CD4-positive, alpha-beta T cell treated with Interferon gamma for 1 hour (primary cell): ENCODE measurements around the gene OR7G2.

ENCODE experiments used
- DNase-seq: peaks from one replicate; pipeline ENCODE4 v3.0.0-alpha.2; 2020

The OR7G2 gene

DNA sequence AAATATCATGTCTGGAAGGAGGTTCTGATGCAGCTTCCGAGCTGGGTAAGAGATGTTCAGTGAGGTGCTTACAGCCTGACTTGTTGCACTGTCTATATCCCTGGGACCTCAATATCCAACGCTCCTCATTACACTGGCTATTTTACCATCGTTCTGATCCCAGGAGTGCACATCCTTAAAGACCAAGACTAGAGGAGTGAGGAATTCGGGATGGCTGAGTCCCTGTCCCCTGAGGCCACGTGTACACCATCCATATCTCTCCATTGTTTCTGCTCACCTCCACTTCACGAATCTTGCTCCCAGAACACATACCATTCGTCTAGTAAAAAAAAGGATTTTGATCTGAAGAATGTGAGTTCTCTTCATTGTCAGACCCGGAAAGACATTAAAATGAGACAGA lies at the start of gene OR7G2:
TSS of gene OR7G2 (minus strand) at position 101 of the 400 bp plus-strand sequence. CDS start 4,232 bp downstream, outside the sequence.
- no peak for DNase-seq

DNA sequence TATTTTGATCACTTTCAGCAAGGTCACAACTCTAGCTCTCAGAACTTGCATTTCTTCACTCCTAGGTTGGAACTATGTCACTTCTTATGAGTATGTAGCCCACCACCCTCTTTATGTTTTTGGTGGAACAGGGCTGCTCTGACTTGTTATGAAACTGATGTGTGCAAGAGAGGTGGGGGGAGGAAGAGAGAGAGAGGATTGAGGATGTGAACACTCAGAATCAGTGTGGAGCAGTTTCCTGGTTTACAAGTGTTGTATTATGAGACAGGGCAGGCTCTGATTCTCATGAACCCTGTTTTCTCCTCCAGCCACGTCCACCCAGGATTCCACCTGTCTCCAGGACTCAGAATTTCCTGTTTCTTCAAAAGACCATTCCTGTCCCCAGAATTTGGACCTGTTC lies 49.0 kb upstream of the OR7G2 start:
- no peak for DNase-seq

DNA sequence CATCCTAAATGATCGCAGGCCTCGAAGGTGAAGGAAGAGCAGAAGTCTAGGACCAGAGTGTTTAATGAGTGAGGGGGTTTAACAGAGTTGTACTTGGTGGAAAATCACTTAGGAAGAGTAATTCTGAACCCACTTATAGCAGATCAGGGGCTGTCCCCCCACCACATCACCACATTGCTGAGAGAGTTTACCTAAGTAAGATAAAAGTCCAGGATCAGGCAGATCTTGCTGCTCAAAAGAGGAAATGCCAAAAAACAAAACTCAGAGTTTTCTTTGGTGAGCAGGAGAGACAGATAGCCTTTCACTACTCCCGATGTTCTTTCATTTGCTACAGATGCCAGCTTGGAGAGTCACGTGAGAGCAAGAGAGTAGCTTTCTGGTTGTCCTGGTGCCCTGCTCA lies 48.3 kb upstream of the OR7G2 start:
- no peak for DNase-seq

DNA sequence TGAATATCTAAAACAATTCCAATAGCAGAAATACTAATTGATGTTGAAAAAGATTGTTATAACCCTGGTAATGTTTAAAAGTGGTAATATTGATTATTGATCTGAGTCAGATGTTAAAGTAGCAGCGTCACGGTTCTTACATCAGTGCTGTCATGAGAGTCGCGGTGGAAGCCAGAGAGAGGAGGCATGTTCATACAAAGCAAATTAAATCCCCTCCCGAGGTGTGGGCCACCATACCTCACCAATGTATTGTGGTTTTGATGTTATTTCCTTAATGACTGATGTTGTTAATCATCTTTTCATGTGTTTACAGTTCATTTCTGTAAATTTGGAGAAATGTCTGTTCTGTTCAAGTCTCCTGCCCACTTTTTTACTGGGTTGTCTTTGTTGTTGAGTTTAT lies 44.1 kb upstream of the OR7G2 start:
- no peak for DNase-seq

DNA sequence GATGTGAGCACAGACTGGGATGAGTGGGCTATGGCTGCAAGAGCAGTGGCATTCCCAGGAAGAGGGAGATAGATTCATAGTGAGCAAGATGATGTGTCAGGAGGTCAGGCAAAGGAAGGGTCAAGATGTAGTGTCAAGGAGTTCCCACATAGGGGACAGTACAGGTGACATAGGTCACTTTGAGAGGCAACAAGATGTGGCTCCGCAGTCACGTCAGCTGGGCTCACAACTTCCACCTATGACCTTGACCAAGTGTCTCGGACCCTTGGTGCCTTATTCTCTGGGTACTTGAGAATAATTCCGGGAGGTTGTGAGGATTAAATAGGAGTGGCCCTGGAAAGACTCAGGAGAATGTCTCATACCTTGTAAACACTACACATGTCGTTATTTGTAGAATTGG lies 43.4 kb upstream of the OR7G2 start:
- no peak for DNase-seq

DNA sequence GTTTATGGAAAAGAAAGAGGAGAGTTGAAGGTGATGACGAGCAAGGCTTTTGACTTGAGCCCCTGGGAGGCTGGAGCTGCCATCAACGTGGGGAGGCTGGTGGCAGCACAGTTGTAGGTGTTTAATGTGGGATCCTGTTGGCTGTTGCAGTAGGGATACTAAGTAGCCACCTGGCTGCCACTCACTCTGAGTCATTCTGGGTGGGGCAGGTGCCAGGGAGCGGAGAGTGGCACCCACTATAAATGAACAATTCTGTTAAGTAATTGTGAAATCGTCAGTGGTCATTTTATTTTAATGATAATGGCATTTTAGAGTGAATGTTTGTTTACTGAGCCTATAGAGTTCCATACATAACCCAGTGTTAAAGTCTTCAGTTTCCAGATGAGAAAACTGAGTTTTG lies 42.7 kb upstream of the OR7G2 start:
- DNase-seq: no peak

DNA sequence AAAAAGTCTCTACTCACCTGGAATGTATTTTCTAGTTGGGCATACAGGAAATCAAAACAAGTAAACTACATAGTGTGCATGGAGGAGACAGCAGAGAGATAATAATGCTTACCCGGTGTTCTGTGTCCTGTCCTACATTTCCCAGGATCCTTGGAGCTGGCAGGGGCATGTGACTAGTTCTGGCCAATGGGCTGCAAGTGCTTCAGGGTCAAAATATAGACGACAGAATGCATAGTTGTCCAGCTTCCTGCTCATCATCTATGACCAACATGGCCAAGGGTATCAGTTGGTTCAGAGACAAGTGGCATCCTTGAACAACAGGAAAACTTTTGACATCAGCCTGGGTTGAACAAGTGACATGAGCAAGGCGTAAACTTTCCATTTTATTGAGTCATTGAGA lies 41.4 kb upstream of the OR7G2 start:
- no peak for DNase-seq

DNA sequence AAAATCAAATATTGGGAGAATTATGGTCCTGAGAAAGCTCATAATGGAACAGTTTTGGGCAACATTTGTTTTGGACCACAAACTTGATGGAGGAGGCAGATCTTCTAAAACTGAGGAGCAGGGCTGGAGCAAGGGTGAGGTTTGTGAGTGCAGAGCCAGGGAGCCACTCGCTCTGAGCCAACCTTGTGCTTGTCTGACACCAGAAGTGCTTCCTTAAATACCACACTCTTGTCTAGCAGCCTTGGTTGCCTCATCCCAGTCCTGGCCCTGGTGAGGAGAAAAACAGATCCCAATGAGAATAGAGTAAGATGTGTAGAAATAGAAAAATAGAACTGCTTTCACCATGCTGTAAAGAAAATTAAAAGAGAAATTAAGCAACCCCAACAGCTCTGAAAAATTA lies 39.6 kb upstream of the OR7G2 start:
- no peak for DNase-seq

DNA sequence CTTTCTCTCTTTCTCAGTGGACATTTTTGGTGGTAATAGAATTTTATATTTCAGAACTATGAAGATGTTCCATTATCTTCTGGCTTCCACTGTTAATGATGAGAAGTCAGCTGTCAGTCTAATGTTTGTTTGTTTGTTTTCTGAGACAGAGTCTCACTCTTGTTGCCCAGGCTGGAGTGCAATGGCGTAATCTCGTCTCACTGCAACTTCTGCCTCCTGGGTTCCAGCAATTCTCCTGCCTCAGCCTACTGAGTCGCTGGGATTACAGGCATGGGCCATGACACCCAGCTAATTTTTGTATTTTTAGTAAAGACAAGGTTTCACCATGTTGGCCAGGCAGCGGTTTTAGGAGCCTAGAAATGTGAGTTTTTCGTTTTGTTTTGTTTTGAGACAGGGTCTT lies 37.6 kb upstream of the OR7G2 start:
- DNase-seq: no peak

DNA sequence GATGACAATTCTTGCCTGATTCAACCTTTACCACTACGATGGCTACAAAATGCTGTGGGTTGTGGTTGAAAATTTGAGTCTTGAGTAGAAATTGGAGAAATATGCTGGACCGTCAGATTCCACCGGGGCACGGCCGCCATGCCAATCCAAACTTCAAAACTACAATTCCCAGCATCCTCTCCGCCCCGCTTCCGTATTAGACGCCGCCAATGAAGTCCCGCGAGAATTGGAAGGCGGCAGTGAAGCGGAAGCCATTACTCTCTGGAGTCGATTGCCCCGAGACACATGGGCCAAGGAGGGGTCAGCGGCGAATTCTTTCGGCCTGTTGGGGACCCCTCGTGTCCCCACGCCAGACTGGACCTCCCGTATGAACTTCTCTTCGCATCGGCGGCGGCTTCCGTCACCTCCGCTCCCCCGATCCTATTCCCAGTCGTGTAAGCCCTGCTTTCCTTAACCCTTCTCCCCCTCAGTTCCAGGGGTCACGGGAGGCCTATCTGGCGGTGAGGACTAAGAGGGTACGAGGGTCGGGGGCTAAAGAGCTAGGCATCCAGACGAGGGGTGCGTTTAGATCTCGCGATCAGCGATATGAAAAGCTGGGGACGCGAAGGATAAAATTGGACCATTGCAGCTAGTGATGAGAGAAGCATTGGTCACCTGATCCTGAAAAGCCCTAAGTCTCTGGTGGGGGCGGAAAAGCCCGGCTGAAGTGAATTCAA lies 33.0 kb upstream of the OR7G2 start, which contains the start of gene ZNF317:
TSS of gene ZNF317 (plus strand) at position 239 of the 716 bp plus-strand sequence. CDS start 15,620 bp downstream, outside the sequence.
- DNase-seq: peak; percentile 90

DNA sequence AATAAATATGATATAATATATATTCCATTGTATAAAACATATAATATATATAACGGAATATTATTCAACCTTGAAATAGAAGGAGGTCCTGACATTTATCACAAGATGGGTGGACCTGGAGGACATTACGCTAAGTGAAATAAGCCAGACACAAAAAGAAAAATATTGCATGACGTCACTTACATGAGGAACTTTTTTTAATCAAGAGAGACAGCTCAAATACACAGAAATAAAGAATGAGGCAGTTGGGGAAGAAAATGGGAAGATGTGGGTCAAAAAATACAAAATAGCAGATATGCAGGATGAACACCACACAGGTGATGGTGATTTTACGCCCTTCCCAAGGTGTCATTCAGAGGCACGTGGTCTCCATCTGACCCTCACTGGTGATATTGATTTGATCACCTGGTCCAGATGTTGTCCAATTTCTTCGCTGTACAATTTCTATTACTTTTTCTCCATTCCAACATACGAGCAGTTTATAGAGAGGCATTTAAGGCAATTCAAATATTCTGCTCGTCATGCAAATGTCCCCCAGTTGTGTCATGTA lies 32.4 kb upstream of the OR7G2 start:
- no peak for DNase-seq

DNA sequence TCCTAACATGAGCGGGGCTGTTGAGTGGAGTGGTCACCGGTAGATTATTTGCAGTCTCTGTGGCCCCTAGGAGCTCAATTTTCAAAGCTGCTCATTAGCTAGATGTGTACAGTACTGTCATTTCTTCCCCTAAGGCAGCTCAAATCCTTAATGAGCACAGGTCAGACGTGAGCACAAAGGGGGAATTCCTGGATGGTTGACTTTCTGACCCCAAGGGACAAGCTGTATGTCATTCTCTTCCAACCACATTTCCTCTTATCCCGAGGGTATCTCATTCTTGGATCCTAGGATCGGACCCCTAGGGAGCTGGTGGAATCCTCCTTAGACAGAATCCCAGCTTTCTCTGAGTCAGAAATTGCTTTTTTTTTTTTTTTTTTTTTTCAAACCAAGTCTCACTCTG lies 25.1 kb upstream of the OR7G2 start:
- DNase-seq: no peak

DNA sequence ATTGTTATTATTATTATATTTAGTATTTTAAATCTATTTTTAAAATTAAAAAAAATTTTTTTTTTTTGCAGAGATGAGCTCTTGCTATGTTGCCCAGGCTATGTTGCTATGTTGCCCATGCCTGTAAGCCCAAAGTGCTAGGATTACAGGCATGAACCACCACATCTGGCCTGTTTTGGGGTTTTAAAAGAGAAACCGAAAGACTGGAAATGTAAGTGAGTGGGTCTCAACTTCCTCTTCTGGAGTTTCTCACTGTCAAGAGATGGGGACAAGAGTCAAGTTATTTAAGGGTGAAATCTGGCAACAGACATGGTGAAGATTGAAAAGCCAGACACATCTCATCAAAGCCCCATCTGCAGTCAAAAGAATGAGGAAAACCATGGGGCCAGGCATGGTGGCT lies 23.7 kb upstream of the OR7G2 start:
- DNase-seq: no peak

DNA sequence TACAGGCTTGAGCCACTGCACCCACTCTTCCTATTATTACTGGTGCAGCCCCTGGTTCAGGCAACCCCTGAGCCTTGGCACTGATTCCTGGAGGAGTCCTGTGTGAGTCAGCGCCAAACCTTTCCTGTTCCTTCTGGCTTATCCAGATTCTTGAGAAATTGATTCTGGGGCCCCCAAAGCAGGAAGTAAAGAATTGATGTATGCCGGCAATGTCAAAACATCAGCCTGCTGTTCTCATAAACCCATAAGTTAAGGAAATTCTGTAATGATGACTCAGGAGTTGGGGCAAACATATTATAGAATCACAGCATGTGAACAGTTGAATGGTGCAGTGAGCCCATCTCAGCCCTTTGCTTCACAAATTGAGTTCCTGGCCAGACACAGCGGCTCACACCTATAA lies 20.9 kb upstream of the OR7G2 start:
- DNase-seq: no peak

DNA sequence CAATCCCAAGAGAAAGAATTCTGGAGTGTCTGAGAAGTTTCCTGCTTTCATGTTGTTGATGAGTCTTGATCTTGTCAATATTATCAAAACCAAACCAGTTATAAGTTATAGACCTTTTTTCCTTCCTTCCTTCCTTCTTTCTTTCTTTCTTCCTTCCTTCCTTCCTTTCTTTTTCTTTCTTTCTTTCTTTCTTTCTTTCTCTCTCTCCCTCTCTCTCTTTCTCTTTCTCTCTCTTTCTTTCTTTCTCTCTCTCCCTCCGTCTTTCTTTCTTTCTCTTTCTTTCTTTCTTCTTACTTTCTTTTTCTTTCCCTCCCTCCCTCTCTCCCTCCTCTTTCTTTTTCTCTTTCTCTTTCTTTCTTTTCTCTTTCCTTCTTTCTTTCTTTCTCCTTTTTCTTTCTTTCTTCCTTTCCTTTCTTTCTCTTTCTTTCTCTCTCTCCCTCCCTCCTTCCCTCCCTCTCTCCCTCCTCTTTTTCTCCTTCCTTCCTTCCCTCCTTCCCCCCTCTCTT lies 19.7 kb upstream of the OR7G2 start, which contains the start of gene OR7G3:
TSS of gene OR7G3 (minus strand) at position 51 of the 506 bp plus-strand sequence. CDS start at position 51, 0 bp downstream.
- DNase-seq: no peak

DNA sequence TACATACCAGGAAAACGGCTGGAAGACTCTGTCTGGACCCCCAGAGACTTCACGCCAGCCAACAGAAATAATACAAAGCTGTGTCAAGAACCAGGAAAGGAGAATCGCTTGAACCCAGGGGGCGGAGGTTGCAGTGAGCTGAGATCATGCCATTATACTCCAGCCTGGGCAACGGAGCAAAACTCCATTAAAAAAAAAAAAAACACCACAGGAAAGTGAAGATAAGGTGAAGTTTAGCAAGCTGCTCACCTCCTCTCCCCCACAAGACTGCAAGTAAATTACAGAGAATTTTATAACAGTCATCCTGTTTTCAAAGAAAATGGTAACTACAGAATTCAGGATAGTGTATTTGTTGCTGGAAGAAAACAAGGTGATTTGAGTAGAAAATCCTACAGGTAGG lies 9.3 kb upstream of the OR7G2 start:
- DNase-seq: no peak

DNA sequence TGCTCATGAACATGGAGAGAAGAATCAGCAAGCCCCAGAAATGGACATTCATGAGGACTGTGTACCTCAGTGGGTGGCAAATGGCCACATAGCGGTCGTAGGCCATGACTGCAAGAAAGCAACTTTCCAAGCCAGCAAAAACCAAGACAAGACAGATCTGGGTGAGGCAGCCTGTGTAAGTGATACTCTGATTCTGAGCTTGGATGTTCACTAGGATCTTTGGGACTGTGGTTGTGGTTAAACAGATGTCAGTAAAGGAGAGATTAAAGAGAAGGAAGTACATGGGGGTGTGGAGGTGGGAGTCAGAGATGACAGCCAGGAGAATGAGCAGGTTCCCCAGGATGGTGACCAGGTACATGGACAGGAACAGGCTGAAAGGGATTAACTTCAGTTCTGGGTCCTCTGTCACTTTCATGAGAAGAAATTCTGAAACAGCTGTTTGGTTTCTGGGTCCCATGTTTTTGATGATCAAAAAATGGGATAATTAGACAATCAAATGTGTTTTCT lies 8.1 kb upstream of the OR7G2 start, which contains the start of gene OR7G1:
TSS of gene OR7G1 (minus strand) at position 457 of the 507 bp plus-strand sequence. CDS start at position 457, 0 bp downstream.
- DNase-seq: no peak

DNA sequence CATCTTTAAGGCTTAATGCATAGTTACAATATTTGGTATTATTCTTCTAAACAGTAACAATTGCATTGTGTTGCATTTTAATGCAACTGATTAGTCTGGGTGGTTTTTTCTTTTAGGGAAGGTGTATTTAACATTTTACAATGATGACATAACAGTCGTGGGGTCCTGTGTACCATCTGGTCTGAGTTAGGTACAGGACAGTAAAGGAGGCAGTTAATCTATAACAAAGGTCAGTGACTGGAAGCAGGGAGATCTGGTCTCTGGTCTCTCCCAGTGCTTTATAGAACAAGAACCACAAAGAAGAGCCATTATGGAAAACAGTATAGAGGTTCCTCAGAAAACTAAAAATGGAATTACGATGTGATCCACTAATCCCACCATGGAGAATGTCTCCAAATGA lies 2.7 kb upstream of the OR7G2 start:
- DNase-seq: no peak

DNA sequence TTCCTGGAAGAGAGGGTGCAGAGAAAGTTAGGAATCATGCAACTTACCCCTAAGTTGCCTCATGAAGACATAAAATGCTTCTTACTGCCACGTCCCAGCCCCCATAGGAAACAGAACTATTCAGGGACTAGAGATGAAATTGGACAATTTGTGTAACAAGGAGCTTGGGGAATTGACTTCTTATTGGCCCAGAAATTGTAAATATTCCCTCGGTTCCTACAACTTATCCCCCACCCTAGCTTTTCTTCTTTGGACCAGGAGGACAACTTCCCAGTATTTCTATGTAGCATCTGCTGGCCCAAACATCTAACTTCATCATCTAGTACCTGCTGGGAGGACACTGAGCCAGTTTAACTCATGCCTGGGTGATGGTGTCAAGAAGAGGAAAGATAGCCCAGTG lies 20.5 kb downstream of the OR7G2 start, which contains the start of gene OR1M1:
TSS of gene OR1M1 (plus strand) at position 301 of the 400 bp plus-strand sequence. CDS start 6,184 bp downstream, outside the sequence.
- no peak for DNase-seq

DNA sequence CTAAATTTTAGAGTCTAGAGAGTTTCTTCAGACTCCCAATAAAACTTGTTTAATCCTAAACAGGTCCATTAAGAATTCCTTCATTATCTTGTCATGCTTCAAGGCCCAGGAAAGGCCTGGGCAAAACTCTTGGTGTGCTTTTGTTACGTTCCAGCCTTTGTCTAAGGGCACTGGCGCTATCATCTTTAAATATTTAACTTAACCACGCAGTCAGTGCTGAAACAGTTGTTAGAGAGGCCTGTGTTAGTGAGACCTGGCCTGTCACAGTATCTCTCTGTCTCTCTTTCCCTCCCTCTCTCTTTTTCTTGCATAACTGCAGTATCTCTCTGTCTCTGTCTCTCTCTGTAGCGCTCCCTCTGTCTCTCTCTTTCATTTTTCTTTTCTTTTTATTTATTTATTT lies 28.6 kb downstream of the OR7G2 start:
- no peak for DNase-seq

DNA sequence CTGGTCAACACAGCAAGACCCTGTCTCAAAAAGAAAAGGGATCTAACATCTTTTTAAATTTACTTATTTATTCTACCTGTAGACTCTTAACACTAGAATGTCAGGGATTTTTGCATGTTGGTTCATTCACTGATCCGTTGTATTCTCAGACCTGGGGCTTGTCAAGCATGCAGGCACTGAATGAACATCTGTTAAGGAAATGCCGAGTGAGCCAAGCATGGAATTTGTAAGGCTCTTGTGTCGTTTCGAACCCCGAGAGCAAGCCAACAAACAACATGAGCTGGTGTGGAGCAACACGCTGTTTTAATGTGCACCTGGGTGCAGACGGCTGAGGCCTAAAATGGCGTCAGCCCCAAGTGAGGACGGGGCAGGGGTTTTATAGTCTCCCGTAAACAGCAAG lies 30.4 kb downstream of the OR7G2 start:
- DNase-seq: no peak

DNA sequence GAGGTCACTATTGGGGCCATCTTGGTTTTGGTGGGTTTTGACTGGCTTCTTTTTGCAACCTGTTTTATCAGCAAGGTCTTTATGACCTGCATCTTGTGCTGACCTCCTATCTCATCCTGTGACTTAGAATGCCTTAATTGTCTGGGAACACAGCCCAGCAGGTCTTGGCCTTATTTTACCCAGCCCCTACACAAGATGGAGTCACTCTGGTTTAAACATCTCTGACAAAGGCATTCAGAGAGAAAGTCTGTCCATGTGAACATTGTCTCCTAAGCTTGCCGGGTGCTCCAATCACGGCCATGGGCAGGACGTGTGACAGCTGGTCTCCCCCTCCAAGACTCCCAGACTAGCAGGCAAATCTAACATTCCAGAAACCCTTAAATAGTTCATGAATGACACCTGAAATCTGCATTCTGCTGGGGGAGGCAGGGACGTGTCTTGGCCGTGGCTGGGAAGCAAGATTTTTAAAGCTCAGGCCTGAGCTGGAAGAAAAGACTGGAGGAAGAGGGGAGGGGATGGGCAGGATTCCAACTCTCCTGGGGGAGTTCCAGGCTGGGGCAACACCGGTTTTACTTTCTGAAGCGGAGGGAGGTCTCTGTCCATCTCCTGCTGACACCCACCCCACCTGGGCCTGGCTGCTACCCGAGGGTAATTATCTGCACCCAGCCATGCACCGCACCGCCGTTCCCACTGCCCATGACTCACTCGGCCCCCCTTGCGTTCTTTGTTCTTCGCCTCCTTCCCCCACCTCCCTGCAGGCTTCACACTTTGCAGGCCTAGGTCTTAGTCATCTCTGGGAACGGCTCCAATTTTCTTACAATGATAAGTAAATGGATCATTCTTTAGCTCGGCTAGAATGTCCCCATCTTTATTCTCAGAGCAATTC lies 32.0 kb downstream of the OR7G2 start:
- DNase-seq: no peak

DNA sequence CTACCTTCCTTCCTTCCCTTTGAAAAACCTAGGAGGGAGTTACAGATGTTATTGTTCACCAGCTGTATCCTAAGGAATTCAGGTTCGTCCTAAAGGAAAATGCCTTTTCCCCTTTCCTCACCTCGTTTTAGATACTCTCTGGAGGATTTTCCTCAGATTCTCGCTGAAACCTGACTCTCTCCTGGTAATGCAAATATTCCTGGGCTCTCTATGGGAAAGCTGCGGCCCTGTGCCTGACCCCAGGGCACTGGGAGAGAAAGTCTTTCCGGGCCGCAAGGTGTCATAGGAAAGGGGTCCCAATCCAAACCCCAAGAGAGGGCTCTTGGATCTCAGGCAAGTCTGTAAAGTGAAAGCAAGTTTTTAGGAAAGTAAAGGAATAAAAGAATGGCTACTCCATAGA lies 33.5 kb downstream of the OR7G2 start:
- no peak for DNase-seq
